ENCODE results near the gene MPO.

- no peak for TF ChIP-seq CTCF (IDR thresholded peaks at IDR 0.05; ENCODE audit: low read depth, low read length, poor library complexity, severe bottlenecking)
- no peak for TF ChIP-seq EZH2phosphoT487 (IDR thresholded peaks at IDR 0.05; ENCODE audit: borderline replicate concordance, low read length)
These were observed 26.9 kb upstream of the MPO start for GRCh38 chr17:58307468-58308172.
